K562 (cell line): ENCODE data around the gene ZACN. TPM values are rescaled to one million over a fixed set of nuclear protein-coding genes. Genes with fewer than 3 reads are reported as not detected.

Source experiments
- ATAC-seq: fragments of 200-7000 bp; cut with Tn5 transposase; 3 replicates; pipeline ENCODE4 v1.9.1; 2020; ENCODE audit warnings: moderate library complexity
- BruUV-seq: library from RNA; stranded (reverse); fragments of 400-500 nt; replicated peaks from 2 replicates; lab custom pipeline; 2021; lab: Mats Ljungman, UMichigan
- CTCF ChIA-PET: fragments of 300-600 bp; formaldehyde crosslinking; extraction: SDS; loops from one replicate; lab custom pipeline; 2021; ENCODE audit warnings: low intra/inter-chr PET ratio; lab: Yijun Ruan, JAX
- POLR2A ChIA-PET: fragments of 300-600, 350-650 bp; sonication (Branson Sonifier 250); formaldehyde crosslinking; extraction: SDS; loops from one replicate; lab custom pipeline; 2021; ENCODE audit warnings: antibody characterized with exemption, inconsistent platforms; lab: Yijun Ruan, JAX
- DNase-seq, 4 experiments: peaks; one replicate each; pipeline versions ENCODE4 v3.0.0 to v3.0.0-alpha.2; 2011 to 2018; ENCODE audit warnings: low spot score in 3 of 4, mixed read lengths in 3 of 4; ENCODE audit errors: extremely low read depth in 1 of 4
- FAIRE-seq: peaks from 2 replicates; lab custom pipeline; 2011; peaks lifted over from hg19 to GRCh38; lab: Jason Lieb, UNC
- H2AFZ ChIP-seq: 2 replicates; pipeline ENCODE4 v1.6.0; 2011; ENCODE audit warnings: low read depth, low read length, control low read depth, inconsistent platforms
- H3K27ac ChIP-seq: fragments of 200-600 bp; 3 replicates; pipeline ENCODE4 v1.8.0; 2011; ENCODE audit warnings: low read depth, mild to moderate bottlenecking, control low read depth, inconsistent platforms, low read length, moderate library complexity, mixed read lengths; ENCODE audit errors: extremely low read depth
- H3K27me3 ChIP-seq, 2 experiments: fragments of 300-600 bp in 1 of 2; 2 replicates in 1 of 2; 3 replicates in 1 of 2; pipeline versions ENCODE4 v1.6.0 to v1.8.0; 2011; ENCODE audit warnings: inconsistent platforms in 2 of 2, low read length in 2 of 2, mild to moderate bottlenecking in 1 of 2, mixed read lengths in 1 of 2, moderate library complexity in 1 of 2; ENCODE audit not compliant: control insufficient read depth in 2 of 2, insufficient read depth in 2 of 2
- H3K36me3 ChIP-seq: fragments of 300-600 bp; 3 replicates; pipeline ENCODE4 v1.8.0; 2011; ENCODE audit warnings: mild to moderate bottlenecking, low read length, inconsistent platforms; ENCODE audit not compliant: control insufficient read depth, insufficient read depth
- H3K4me1 ChIP-seq, 2 experiments: fragments of 200-600 bp in 1 of 2; replicated peaks in 1 of 2; 2 replicates in 1 of 2; 3 replicates in 1 of 2; pipeline versions ENCODE4 v1.5.1 to v1.8.0; 2011; ENCODE audit warnings: inconsistent platforms in 2 of 2, low read length in 2 of 2, mild to moderate bottlenecking in 1 of 2, mixed read lengths in 1 of 2, moderate library complexity in 1 of 2; ENCODE audit not compliant: control insufficient read depth in 2 of 2, insufficient read depth in 2 of 2
- H3K4me2 ChIP-seq: 2 replicates; pipeline ENCODE4 v1.6.1; 2011; ENCODE audit warnings: low read length, control low read depth, inconsistent platforms, mixed read lengths; ENCODE audit not compliant: insufficient read depth
- H3K4me3 ChIP-seq: fragments of 200-600 bp; sonication (generic), shearing (Covaris generic); 2 replicates; pipeline ENCODE4 v1.5.1; 2016; ENCODE audit warnings: control low read depth, inconsistent platforms
- H3K79me2 ChIP-seq: fragments of 200-600 bp; 3 replicates; pipeline ENCODE4 v1.8.0; 2011; ENCODE audit warnings: low read length, inconsistent platforms; ENCODE audit not compliant: control insufficient read depth, insufficient read depth
- H3K9ac ChIP-seq, 2 experiments: 2 replicates each; pipeline versions ENCODE4 v1.6.0 to v1.6.1; 2011; ENCODE audit warnings: low read depth in 2 of 2, low read length in 2 of 2, control low read depth in 1 of 2, inconsistent platforms in 1 of 2, mild to moderate bottlenecking in 1 of 2, mixed read lengths in 1 of 2; ENCODE audit not compliant: insufficient read depth in 1 of 2
- H3K9me1 ChIP-seq: one replicate; pipeline ENCODE4 v1.6.0; 2011; ENCODE audit warnings: inconsistent platforms, mild to moderate bottlenecking, low read length, moderate library complexity; ENCODE audit not compliant: control insufficient read depth, insufficient read depth
- H3K9me3 ChIP-seq: replicated peaks from 2 replicates; pipeline ENCODE4 v1.5.1; 2011; ENCODE audit warnings: low read depth, low read length, inconsistent platforms; ENCODE audit not compliant: control insufficient read depth, insufficient read depth
- H4K20me1 ChIP-seq: replicated peaks from 2 replicates; pipeline ENCODE4 v1.6.1; 2011; ENCODE audit warnings: low read length, inconsistent platforms, mixed read lengths; ENCODE audit not compliant: control insufficient read depth, insufficient read depth
- EGR1 ChIP-seq: fragments of 450-650 bp; conservative IDR thresholded peaks from 2 replicates; pipeline ENCODE4 v1.6.1; 2017; ENCODE audit warnings: mild to moderate bottlenecking
- GTF2B ChIP-seq: IDR thresholded peaks from 2 replicates; pipeline ENCODE4 v1.6.1; 2011; ENCODE audit not compliant: insufficient read length; ENCODE audit errors: extremely low read depth
- HDAC6 ChIP-seq: IDR thresholded peaks from 2 replicates; pipeline ENCODE4 v1.6.1; 2012; ENCODE audit warnings: low read depth, mild to moderate bottlenecking, control low read depth, inconsistent platforms, low read length, moderate library complexity
- NEUROD1 ChIP-seq: fragments of 150-350 bp; IDR thresholded peaks from 2 replicates; pipeline ENCODE4 v1.6.1; 2014; ENCODE audit warnings: borderline replicate concordance, low read length, low read depth; ENCODE audit not compliant: partially characterized antibody
- REST ChIP-seq, 2 experiments: fragments of 450-650 bp; formaldehyde crosslinking in 1 of 2; IDR thresholded peaks; 2 replicates each; pipeline versions ENCODE4 v1.4.0 to v1.6.1; 2014 to 2020; ENCODE audit warnings: mild to moderate bottlenecking in 2 of 2, borderline replicate concordance in 1 of 2, low read depth in 1 of 2
- TRIM28 ChIP-seq: fragments of 450-650 bp; IDR thresholded peaks from 2 replicates; pipeline ENCODE4 v1.6.1; 2017
- ZKSCAN3 ChIP-seq: fragments of 250-450 bp; sonication (Bioruptor Pico); IDR thresholded peaks from 2 replicates; pipeline ENCODE4 v1.4.0; 2020
- ZNF584 ChIP-seq: fragments of 200-800 bp; sonication (Bioruptor generic); IDR thresholded peaks from 2 replicates; pipeline ENCODE4 v1.6.1; 2016; ENCODE audit warnings: low read depth, mild to moderate bottlenecking, missing genetic modification characterization, missing compliant biosample characterization
- ZNF589 ChIP-seq: fragments of 200-800 bp; sonication (Bioruptor generic); IDR thresholded peaks from 2 replicates; pipeline ENCODE4 v1.6.1; 2016; ENCODE audit warnings: low read depth, missing genetic modification characterization, missing compliant biosample characterization
- WGBS: fragments of 100-300 bp; shearing (Covaris generic); methylation state at CpG from one replicate; pipeline ENCODE4 v1.1.6; 2016; ENCODE audit warnings: low coverage, mixed read lengths; ENCODE audit not compliant: insufficient coverage; ENCODE audit errors: missing lambda C conversion rate; 5-methylcytosine and 5-hydroxymethylcytosine counted together
- in situ Hi-C: fragments of 300-500 bp; cut with MboI; formaldehyde crosslinking; loops from 4 replicates; pipeline ENCODE4 v1.15.0; 2018; ENCODE audit warnings: inconsistent platforms, mixed read lengths
- intact Hi-C: fragments of 100-400 bp; cut with micrococcal nuclease; formaldehyde crosslinking; loops from 2 replicates; pipeline ENCODE4 v1.14.2; 2022
- polyA plus RNA-seq, 8 experiments: library from polyadenylated mRNA; depleted of rRNA in 4 of 8; stranded (reverse) in 5 of 8; unstranded in 3 of 8; fragments of >200 nt; fragmentation: Nextera tagmentation in 2 of 8; fragmentation: Illumina TruSeq in 1 of 8; extraction: Ambion mirVana in 2 of 8; extraction: Trizol in 1 of 8; gene quantifications; 2 replicates each; pipeline versions ENCODE4 v1.2.1 to v1.2.3, GENCODE V29; 2011 to 2014; ENCODE audit warnings: inconsistent platforms in 1 of 8, missing spikeins in 1 of 8
- total RNA-seq, 7 experiments: library from RNA; depleted of rRNA in 6 of 7; stranded (reverse); fragments of >200 nt in 6 of 7; fragmentation: Illumina TruSeq in 2 of 7; extraction: Trizol in 2 of 7; gene quantifications; 2 replicates each; pipeline versions ENCODE4 v1.2.1 to v1.2.3, GENCODE V29; 2011 to 2021; ENCODE audit warnings: low replicate concordance in 1 of 7

ZACN gene
- total and polyA plus RNA-seq, 9 of the 15 experiments (the other 6 are each of a cell fraction or from before 2014, with no cell fraction given) = 0.07 TPM; not detected in 8

GRCh38 chr17:76034428-76035350 lies 44.3 kb upstream of the ZACN start:
- Histone ChIP-seq H3K4me1 (peaks cover 3 to 10% of the 10 kb centered on the region in 2 experiments), H4K20me1 (0 out of 2 replicates have a peak, but pooled peaks cover 4% of the 10 kb centered on the region), H3K27me3 (no peaks in the 10 kb centered on the region), H3K4me3 (no peak overlapping the region), H2AFZ (no peak overlapping the region), H3K9ac (no peak overlapping the region), H3K79me2 (no peaks in the 10 kb centered on the region), H3K9me1 (no peaks in the 10 kb centered on the region), H3K4me2 (no peak overlapping the region), H3K9me3 (no peaks in the 10 kb centered on the region), H3K36me3 (peaks cover 20% of the 10 kb centered on the region; the same call in 2 of the 3 replicates), H3K27ac (no peak overlapping the region)
- in situ Hi-C loops (no loop called here), intact Hi-C loops (no loop called here)
- no peak for FAIRE-seq
- ATAC-seq = no peak
- BruUV-seq = no TSS peak
- 50% methylated on average over 13 of the region's 13 CpGs for WGBS
- ChIA-PET CTCF (no interaction called here), POLR2A (interaction anchor here (0.7 kb wide), 1 partner anchor 13 kb away, joined by 4 read pairs; no protein-coding TSS in a partner anchor)
- DNase-seq = no peak
- TF ChIP-seq ZNF584 (no peak), REST (IDR thresholded peaks at IDR 0.05; ENCODE audit: borderline replicate concordance) (no peak), REST (CRISPR knock-in tag; IDR thresholded peaks at IDR 0.05; ENCODE audit: low read depth) (no peak), GTF2B (no peak), NEUROD1 (no peak), ZKSCAN3 (CRISPR knock-in tag) (no peak), TRIM28 (no peak), HDAC6 (no peak), EGR1 (no peak), ZNF589 (CRISPR knock-in tag) (no peak)
